HUDEP-2 (cell line): Measurements from ENCODE around the gene ANXA11.
A peak's percentile ranks its signal among the peaks of the same experiment; 100 is the strongest.
"Not testable (repeated sequence)": the region's sequence is repeated elsewhere in the genome, so short reads cannot be mapped to it uniquely, and the experiment has no call there.

Experiments used
- DNase-seq, 76 experiments: peaks; one replicate each; lab custom pipeline; 2025; ENCODE audit not compliant: unreplicated experiment in 76 of 76; lab: John Stamatoyannopoulos, UW

ANXA11 gene

DNA sequence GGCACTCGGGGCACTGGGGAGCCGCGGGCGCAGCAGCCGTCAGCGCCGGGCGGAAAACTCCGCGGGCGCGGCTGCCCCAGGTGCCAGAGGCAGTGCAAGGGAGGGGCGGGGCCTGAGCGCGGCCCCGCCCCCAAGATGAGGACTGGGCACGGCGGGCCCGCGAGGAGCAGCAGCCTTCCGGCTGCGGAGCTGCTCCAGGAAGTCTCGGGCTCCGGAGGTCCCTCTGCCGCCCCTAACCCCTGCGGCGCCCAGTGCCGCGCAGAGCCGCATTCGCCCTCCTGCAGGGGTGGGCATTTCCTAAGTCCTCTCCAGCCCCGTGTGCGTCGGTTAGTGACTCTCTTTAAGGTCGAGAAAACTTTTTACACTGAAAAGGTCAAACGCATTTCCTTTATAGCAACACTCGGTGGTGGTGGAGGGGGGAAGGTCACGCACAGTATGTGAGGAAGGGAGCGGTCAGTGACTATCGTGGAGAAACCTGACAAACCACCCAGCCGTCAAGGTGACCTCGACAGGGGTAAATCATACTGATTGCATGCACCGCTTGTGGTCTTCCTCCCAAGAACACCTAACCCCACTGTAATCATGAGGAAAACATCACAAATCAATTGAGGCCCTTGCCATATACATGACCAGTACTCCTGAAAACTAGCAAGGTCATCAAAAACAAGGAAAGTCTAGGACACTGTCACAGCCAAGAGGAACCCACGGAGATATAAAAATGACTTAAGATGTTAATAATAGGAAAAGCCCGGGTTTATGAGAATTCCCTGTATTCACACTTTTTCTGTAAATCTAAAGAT is at the start of gene ANXA11:
Gene ANXA11, minus strand, starts transcription at position 61 of the 800 bp plus-strand sequence. CDS start 32,676 bp downstream, outside the sequence.
- DNase-seq, result peak in 69 of 76 experiments; percentile 1 to 79 (median 57)

DNA sequence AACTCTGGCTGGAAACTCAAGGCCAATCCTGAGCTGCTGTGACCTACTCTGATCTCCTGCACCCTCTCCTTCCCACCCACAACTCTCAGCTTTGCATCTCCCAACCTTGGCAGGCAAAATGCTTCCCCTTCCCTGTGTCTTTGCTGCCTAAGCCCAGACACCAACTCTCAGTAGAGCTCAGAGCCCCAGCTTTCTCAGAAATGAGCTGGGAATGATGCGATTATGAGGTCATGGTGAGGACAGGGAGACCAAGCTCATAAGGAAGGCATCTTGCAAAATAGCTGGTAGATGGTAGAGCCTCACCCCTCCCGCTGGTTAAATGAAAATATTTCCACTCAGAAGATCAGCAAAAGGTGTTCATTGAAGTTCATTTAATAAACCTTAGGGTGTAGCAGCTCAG is 49.4 kb upstream of the ANXA11 start:
- DNase-seq, result not testable (repeated sequence)

DNA sequence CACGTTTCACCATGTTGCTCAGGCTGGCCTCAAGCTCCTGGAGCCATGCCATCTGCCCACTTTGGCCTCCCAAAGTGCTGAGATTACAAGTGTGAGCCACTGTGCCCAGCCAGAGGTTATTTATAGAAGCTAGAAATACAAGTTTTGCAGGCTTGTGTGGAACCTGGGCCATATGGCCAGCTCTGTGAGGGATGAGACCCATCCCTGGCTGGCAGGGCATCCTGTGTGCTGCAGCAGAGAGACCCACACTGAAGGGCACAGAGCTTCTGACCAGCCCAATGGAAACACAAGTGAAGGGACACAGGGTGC is 48.6 kb upstream of the ANXA11 start:
- not testable (repeated sequence) for DNase-seq

DNA sequence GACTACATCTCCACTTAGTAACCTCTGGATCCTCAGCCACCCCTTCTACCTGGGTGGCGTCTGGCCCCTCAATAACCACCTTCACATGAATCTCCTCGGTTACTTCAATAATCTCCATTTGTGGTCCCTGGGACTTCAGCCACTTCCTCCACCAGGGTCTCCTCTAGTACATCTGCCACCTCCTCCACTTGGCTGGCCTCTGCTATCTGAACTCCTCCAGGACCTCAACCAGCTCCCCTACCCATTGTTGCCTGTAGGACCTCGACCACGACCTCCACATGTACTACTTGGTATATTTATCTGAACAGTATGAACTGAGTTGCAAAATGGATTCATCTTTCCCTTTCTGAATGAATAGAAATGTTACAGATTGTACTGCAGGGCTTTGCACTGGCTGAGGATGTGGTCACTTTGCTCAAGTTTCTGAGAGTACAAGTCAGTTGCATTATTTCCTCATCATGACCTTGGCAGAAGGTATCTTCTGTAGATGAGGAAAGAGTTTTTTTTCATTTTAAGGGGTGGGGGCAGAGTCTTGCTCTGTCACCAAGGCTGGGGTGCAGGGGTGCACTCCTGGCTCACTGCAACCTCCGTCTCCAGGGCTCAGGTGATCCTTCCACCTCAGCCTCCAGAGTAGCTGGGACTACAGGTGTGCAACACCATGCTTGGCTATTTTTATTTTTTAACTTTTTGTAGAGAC is 48.1 kb upstream of the ANXA11 start:
- no peak for DNase-seq

DNA sequence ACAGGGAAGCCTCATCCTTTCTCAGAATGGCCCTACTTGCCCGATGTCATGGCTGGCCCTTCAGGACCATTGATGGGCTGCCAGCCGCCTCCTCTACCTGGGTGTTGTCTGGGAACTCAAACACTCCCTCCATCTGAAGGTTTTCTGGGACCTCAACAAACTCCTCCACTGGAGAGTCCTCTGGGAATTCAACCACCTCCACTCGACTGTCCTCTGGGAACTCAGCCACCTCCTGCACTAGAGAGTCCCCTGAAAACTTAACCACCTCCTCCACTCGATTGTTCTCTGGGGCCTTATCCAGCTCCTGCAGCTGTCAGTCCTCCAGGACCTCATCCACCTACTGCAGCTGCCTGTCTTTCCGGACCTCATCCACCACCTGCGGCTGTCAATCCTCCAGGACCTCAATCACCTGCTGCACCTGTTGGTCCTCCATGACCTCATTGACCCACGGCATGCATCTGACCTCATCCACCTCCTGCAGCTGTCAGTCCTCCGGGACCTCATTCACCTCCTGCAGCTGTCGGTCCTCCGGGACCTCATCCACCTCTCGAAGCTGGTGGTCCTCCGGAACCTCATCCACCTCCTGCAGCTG is 47.1 kb upstream of the ANXA11 start:
- no peak for DNase-seq

DNA sequence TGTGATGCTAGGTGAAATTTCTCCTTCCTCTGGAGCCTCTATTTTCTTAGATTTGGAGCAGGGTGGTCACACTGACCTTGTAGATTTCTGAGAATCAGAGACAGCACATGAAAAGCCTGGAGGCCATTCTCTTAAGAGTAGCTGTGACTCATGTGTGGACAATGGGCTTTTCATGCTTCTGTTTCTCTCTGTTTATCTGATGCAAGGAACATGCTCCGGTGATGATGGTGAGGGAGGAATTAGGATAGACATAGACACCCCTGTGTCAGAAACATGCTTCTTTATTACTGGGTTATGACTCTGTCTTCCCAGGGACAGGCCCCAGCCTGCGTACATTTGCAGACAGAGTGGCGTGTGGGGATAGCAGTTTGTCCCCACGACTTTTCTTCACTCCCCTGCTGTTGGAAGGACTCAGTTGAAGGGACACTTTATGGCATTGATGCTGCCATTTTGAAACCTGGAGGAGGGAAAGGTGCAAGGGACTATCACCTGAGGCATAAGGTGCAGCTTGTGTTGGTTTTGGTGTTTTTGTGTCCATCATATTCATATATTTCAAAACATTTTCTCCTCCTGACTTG is 46.5 kb upstream of the ANXA11 start:
- not testable (repeated sequence) for DNase-seq

DNA sequence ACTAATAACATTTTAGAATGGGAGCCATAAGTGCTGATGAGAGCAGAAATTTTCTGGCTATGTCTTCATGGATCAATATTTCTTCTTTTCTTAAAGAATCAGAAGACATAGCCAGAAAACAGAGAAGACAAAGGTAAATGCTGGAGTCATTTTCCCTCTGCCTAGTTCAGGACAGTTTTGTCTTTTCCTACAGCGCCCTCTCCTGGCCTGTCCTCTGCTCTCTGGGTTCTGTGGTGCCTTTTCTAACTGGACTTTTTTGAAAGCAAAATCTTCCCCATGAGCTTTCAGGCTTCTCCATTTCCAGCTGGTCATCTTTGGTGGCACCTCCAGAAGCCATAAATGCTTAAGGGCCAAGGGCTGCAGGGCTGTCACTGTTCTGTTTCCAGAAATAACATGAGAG is 45.1 kb upstream of the ANXA11 start:
- DNase-seq, result not testable (repeated sequence)

DNA sequence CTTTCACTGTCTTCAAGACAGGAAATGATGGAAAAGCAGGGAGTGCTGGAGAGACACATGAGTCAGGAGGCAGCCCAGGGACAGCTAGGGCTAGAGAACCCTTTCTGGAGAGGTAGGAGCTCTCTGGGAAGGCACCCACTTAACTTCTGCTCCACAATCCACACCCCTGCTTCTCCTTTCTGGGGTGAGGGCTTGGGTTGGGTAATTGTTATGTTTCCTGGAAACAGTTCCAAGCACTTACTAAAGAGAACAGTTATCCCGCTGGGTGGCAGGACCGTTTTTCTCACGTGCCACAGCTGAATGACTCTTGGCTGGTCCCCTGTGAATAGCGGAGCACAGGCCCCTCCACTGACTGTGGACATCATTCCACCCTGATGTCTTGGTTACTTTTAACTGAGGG is 44.6 kb upstream of the ANXA11 start:
- DNase-seq, result not testable (repeated sequence)

DNA sequence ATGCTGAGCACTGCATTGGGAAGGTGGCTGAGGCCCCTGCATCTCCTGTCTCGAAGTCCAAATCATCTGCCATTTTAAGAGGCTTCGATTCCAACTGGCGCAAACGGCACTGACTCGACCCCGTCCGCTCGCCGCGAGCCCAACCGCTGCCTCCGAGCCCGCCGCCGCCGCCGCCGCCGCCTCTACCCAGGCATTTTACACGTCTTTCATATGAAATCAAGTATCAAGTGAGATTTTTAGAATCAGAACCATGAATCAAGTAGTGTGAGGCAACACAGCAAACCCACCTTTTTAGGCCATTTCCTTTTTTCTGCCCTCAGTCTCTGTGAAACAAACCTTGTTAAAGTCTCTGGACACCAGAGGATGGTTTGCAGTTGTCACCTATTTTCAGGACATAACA is 42.3 kb upstream of the ANXA11 start:
- not testable (repeated sequence) for DNase-seq

DNA sequence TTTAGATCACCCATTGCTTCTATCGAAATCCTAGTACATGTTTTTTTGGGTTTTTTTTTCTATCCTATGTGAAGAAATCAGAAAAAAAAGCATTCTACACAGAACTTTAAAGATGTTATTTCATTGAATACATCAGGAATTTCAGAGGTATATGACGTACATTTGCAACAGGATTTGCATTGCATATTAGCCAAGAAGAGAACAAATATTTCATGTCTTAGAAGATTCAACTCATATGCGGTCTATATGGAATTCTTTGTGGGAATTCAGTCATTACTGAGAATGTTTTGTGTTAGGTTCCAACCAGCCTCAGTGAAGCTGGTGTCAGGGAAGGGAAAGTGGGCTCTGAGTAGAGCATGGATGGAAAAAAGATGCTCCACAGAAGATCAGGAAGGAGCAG is 39.0 kb upstream of the ANXA11 start:
- DNase-seq, result not testable (repeated sequence)

DNA sequence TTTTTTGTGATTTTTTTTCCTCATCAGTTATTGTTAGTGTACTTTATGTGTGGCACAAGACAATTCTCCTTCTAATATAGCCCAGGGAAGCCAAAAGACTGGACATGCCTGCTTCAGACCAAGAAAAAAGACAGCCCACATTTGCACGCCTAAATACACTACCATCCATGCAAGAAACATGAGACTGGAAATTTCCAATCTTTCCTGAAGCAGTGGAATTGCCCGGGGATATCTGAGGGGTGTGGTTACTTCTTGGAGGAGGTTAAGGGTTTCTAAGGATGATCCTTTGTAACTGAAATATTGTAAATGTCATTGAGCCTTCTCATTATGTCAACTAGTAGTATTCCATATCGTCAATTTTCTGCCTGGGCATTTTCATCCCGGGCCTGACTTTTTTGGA is 37.0 kb upstream of the ANXA11 start:
- DNase-seq, result not testable (repeated sequence)

DNA sequence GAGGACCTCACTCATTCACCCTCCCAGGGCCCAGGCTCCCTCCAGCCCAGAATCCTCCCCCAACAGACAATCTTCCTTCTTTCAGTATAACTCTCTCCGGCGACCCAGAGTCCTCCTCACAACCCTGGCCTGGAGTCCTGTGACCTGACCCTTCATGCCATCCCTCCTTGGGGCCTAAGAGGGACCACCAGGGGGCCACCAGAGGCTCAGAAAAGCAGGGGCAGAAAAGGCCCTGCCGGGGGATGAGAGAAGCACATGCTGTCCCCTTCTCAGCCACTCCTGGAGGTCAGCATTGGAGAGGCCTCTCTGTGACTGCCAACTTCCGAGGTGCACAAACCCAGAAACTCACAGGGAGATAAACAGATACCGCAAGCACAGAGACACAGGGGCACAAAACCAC is 31.1 kb upstream of the ANXA11 start:
- not testable (repeated sequence) for DNase-seq

DNA sequence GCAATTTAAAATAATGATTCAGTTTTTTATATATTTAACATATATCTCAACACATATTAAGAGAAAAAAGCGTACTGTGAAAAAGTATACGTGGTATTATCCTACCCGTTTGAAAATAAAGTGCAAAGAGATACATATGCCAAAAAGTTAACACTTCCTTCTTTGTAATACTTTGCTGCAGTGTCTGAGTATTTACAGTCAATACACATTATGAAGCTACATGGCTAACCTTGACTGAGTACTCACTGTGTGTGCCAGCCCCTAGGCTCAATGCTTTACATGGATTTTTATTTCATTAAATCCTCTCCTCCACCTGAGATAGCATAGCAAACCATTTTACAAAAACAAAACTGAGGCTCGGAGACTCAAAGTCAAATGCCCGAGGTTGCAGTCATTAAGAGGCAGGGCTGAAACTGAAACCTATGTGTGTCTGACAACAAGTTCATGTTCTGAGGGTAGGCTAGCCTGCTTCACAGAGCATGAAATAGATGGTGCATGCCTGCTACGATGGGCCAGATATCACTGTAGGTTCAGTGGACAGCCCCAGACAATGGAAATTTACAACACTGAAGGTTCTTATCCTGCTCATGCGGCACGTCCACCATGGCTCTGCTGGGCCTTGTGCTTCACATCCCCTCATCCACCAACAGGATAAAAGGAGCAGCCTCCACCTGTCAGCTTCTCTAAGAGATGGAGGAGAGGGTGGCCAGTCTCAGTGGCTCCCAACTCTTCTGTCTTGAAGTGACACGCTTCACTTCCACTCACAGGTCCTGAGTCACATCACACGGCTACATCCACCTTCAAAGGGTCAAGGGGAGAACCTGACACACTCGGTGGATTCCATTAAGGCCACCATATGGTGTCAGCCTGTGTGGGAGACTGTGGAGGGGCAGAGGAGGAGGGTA is 29.2 kb upstream of the ANXA11 start:
- not testable (repeated sequence) for DNase-seq

DNA sequence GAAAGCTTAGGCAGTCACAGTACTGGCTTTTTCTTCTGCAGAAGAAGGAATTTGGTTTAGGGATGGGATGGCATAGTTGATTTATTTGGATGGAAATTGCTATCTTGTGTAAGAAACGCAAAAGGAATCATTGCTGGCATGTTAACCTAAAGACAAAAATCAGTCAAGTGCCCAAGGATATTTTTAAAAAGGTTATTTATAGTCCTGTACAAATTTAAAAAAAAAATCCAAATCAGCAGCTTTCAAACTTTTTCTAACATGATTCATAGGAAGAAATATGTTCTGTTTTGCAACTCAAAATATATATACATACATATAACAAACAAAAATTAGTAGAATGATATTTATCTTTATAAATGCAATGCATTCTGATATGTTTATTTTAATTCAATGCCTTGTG is 28.5 kb upstream of the ANXA11 start:
- not testable (repeated sequence) for DNase-seq

DNA sequence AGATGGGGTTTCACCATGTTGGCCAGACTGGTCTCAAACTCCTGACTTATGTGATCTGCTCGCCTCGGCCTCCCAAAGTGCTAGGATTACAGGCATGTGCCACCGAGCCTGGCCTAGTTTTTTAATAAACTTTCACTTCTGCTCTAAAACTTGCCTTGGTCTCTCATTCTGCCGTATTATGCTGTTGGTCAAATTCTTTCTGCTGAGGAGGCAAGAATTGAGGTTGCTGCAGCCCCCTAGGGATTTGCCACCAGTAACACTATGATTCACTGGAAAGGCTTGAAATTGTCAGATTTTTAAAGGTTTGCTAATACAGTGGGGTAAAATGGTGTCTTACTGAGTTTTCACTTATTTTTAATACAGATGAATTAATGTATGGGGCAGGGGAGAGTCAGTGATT is 21.4 kb upstream of the ANXA11 start:
- DNase-seq, result not testable (repeated sequence)

DNA sequence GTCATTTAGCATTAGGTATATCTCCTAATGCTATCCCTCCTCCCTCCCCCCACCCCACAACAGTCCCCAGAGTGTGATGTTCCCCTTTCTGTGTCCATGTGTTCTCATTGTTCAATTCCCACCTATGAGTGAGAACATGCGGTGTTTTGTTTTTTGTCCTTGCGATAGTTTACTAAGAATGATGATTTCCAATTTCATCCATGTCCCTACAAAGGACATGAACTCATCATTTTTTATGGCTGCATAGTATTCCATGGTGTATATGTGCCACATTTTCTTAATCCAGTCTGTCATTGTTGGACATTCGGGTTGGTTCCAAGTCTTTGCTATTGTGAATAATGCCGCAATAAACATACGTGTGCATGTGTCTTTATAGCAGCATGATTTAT is 17.7 kb upstream of the ANXA11 start:
- not testable (repeated sequence) for DNase-seq

DNA sequence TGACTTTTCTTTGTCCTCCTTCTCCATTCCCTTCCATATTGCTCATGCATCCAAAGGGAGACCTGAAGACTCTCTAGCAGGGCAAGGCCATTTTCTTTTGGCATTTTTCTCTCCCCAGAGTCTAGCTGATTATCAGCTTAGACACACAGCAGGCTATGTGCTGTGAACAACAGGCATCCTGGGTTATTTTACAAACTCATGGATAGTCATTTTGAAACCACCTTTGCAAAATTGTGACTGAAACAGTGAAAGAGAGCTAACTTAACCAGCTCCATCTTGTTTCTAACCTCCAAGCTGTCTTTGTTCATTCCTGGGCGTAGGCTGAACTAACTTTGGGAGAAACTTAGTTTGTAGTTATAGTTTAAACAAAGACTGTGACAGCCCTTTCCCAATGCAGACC is 13.5 kb upstream of the ANXA11 start:
- not testable (repeated sequence) for DNase-seq

DNA sequence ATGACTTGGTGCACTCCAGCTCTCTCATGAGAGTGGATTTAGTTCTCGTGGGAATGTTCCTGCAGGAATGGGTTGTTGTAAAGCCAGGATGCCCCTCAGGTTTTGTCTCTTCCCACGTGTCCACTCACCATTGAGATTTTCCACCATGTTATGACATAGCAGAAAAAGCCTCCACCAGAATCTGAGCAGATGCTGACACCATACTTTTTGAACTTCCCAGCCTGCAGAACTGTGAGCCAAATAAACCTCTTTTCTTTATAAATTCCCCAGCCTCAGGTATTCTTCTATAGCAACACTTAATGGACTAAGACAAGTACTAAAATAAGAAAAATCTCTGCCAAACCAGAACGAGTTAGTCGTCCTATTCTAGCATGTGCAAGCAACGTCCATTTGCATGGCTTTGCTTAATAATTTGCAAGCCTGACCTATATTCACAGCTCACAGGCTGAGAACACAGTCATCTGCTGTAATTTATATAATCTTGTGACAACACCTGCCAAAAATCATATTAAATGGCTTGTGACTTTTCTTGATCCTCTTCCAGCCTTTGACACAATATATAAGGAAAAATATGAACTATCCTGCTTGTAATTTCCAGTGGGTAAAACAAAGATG is 9.1 kb upstream of the ANXA11 start:
- DNase-seq, result not testable (repeated sequence)

DNA sequence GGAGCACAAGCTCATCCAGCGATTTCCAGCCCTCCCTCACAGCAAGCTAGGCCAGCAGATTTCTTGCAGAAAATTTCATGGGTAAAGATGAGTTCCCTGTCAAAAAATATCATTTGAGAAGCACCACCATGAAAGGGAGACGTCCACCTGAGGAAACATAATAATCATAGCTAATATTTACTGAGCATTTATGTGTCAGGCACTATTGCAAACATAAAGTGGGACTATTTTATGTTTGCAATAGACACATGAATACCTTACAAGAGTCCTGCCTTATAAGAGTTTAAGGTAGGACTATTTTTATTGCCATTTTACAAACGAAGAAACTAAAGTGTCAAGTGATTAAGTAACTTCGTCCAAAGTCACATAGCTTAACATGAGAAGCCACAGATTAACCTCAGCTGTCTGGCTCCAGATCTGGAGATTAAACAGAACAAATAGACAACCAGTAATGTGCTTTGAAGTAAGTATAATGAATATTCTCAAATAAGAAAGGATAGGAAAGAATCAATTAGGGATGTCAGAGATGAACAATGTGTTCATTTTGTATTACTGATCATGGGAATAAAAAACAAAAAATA is 7.3 kb upstream of the ANXA11 start:
- DNase-seq, result not testable (repeated sequence)

DNA sequence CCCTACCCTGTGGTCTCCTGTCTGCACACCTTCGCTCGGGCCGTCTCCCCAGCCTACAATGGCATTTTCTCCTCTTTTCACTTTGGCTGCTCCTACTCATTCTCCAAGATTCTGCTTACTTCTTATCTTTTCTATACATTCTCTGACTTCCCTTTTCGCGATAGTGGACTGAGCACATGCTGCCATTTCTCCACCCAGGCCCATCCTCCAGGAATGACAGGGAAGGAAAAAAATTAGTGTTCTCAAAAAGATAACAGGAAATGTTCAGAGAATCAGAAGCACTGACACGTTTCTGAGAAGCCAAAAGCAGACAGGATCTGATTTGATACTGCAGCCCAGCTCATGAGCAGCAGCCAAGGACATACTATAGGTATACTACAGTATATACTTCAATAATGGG is 6.4 kb upstream of the ANXA11 start:
- peak in 1 of 76 experiments; percentile 15 for DNase-seq
